SK-N-SH (cell line): ENCODE measurements around the gene CD300LG.

Source experiments
- CTCF ChIP-seq: fragments of 200-600 bp; sonication (generic); IDR thresholded peaks from 2 replicates; pipeline ENCODE4 v1.6.1; 2017; ENCODE audit warnings: antibody characterized with exemption, mild to moderate bottlenecking, moderate library complexity
- ELF1 ChIP-seq: IDR thresholded peaks from 2 replicates; pipeline ENCODE4 v1.4.0; 2012
- EP300 ChIP-seq, 2 experiments: IDR thresholded peaks; 2 replicates each; pipeline versions ENCODE4 v1.4.0 to v1.6.1; 2012; ENCODE audit warnings: borderline replicate concordance in 1 of 2, low read depth in 1 of 2, low read length in 1 of 2
- EZH2phosphoT487 ChIP-seq: fragments of 200-600 bp; sonication (generic); IDR thresholded peaks from 2 replicates; pipeline ENCODE4 v1.6.1; 2017; ENCODE audit warnings: low read depth, mixed run types, mild to moderate bottlenecking, antibody characterized with exemption, moderate library complexity, borderline replicate concordance
- JUND ChIP-seq: IDR thresholded peaks from 2 replicates; pipeline ENCODE4 v1.4.0; 2012
- POLR2AphosphoS5 ChIP-seq: IDR thresholded peaks from 2 replicates; pipeline ENCODE4 v1.6.1; 2012; ENCODE audit warnings: low read depth, low read length
- RCOR1 ChIP-seq: fragments of 150-350 bp; IDR thresholded peaks from 2 replicates; pipeline ENCODE4 v1.6.1; 2017; ENCODE audit warnings: antibody characterized with exemption, low read length
- SIN3A ChIP-seq: IDR thresholded peaks from 2 replicates; pipeline ENCODE4 v1.6.1; 2012; ENCODE audit warnings: low read depth, mild to moderate bottlenecking, low read length, moderate library complexity, borderline replicate concordance
- TAF1 ChIP-seq: IDR thresholded peaks from 2 replicates; pipeline ENCODE4 v1.6.1; 2012; ENCODE audit warnings: low read depth, mild to moderate bottlenecking, low read length, moderate library complexity, borderline replicate concordance
- TEAD4 ChIP-seq: IDR thresholded peaks from 2 replicates; pipeline ENCODE4 v1.4.0; 2012; ENCODE audit warnings: mild to moderate bottlenecking, borderline replicate concordance; ENCODE audit not compliant: insufficient read depth
- USF1 ChIP-seq: IDR thresholded peaks from 2 replicates; pipeline ENCODE4 v1.4.0; 2012; ENCODE audit warnings: low read depth, borderline replicate concordance
- YY1 ChIP-seq: IDR thresholded peaks from 2 replicates; pipeline ENCODE4 v1.4.0; 2012; ENCODE audit warnings: low read depth, mild to moderate bottlenecking
- TF ChIP-seq, protein P1 (sequence below): IDR thresholded peaks from 2 replicates; pipeline ENCODE4 v1.4.0; 2012; ENCODE audit warnings: low read depth
- TF ChIP-seq, protein P2 (sequence below): fragments of 150-350 bp; IDR thresholded peaks from 2 replicates; pipeline ENCODE4 v1.6.1; 2017; ENCODE audit warnings: antibody characterized with exemption, low read length, low read depth, borderline replicate concordance

DNA sequence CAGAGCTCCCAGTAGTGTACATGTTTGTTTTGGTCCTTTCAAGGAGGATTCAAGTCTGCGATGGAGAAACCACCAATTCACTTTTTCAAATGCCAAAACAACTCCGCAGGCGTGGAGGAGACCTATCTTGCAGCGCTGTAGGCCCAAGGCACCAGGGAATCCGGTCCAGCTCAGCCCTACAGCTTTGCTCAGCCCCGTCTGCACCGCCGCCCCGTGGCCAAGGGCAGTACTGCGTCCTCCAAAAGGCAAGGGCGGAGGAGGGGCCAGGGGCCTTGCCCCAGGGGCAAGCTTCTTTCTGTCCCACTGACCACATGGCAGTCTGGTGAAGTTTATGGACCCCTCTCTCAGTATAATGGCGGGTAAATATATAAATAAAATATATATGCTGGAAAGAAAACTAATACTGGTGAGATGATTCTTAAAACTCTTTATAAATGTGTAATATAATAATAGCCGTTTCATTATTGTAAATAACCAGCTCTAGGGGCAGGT is 709 bp upstream of the CD300LG start:
- 0 out of 2 replicates have a peak, but pooled peaks have one; percentile 16 for TF ChIP-seq RCOR1
- TF ChIP-seq, protein P1, sequence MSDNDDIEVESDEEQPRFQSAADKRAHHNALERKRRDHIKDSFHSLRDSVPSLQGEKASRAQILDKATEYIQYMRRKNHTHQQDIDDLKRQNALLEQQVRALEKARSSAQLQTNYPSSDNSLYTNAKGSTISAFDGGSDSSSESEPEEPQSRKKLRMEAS: no peak
- no peak for TF ChIP-seq TEAD4
- no peak for TF ChIP-seq TAF1
- no peak for TF ChIP-seq YY1
- TF ChIP-seq USF1: no peak
- TF ChIP-seq EP300 (IDR thresholded peaks at IDR 0.05; ENCODE audit: borderline replicate concordance in 1 of 2, low read depth in 1 of 2, low read length in 1 of 2): no peak
- no peak for TF ChIP-seq SIN3A
- TF ChIP-seq CTCF: peak; percentile 93
- TF ChIP-seq ELF1: no peak
- no peak for TF ChIP-seq EZH2phosphoT487
- no peak for TF ChIP-seq JUND
- TF ChIP-seq, protein P2, sequence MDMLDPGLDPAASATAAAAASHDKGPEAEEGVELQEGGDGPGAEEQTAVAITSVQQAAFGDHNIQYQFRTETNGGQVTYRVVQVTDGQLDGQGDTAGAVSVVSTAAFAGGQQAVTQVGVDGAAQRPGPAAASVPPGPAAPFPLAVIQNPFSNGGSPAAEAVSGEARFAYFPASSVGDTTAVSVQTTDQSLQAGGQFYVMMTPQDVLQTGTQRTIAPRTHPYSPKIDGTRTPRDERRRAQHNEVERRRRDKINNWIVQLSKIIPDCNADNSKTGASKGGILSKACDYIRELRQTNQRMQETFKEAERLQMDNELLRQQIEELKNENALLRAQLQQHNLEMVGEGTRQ: no peak
- TF ChIP-seq POLR2AphosphoS5: no peak
